IPS DF 19.7 (cell line): Measurements from ENCODE around the gene PDZK1IP1.
"Not testable (repeated sequence)": the region's sequence is repeated elsewhere in the genome, so short reads cannot be mapped to it uniquely, and the experiment has no call there.

Experiments used
- DNase-seq: peaks from one replicate; pipeline ENCODE4 v3.0.0-alpha.2; 2013; ENCODE audit warnings: low read depth, low spot score

Gene PDZK1IP1

GRCh38 chr1:47223921-47224675, 34.3 kb upstream of the PDZK1IP1 start:
- DNase-seq = no peak

- no peak for DNase-seq
These were observed 33.5 kb upstream of the PDZK1IP1 start for GRCh38 chr1:47223174-47223920.

- DNase-seq = no peak
These were observed 32.6 kb upstream of the PDZK1IP1 start for GRCh38 chr1:47222476-47222875.

- DNase-seq = no peak
These were observed 29.9 kb upstream of the PDZK1IP1 start for GRCh38 chr1:47219590-47220220.

- no peak for DNase-seq
These were observed 29.2 kb upstream of the PDZK1IP1 start for GRCh38 chr1:47219001-47219400.

- no peak for DNase-seq
These were observed 26.6 kb upstream of the PDZK1IP1 start for GRCh38 chr1:47216278-47217059.

- DNase-seq = no peak
These were observed 25.9 kb upstream of the PDZK1IP1 start for GRCh38 chr1:47215713-47216112.

GRCh38 chr1:47214549-47214948, 24.7 kb upstream of the PDZK1IP1 start:
- DNase-seq = no peak

- no peak for DNase-seq
These were observed 23.6 kb upstream of the PDZK1IP1 start for GRCh38 chr1:47213230-47213963.

GRCh38 chr1:47212636-47213229, 22.9 kb upstream of the PDZK1IP1 start:
- no peak for DNase-seq

- no peak for DNase-seq
These were observed 22.0 kb upstream of the PDZK1IP1 start for GRCh38 chr1:47211796-47212269.

GRCh38 chr1:47210666-47211065, 20.8 kb upstream of the PDZK1IP1 start:
- DNase-seq = no peak

GRCh38 chr1:47209725-47210325, 20.0 kb upstream of the PDZK1IP1 start:
- no peak for DNase-seq

- no peak for DNase-seq
These were observed 19.3 kb upstream of the PDZK1IP1 start for GRCh38 chr1:47209091-47209490.

GRCh38 chr1:47208374-47208850, 18.6 kb upstream of the PDZK1IP1 start:
- no peak for DNase-seq

- DNase-seq = no peak
These were observed 18.1 kb upstream of the PDZK1IP1 start for GRCh38 chr1:47207803-47208373.

GRCh38 chr1:47205918-47206317, 16.1 kb upstream of the PDZK1IP1 start:
- DNase-seq = no peak

- DNase-seq = not testable (repeated sequence)
These were observed 13.7 kb upstream of the PDZK1IP1 start for GRCh38 chr1:47203504-47203903.

GRCh38 chr1:47201179-47201578, 11.3 kb upstream of the PDZK1IP1 start:
- no peak for DNase-seq

GRCh38 chr1:47198214-47198613, 8.4 kb upstream of the PDZK1IP1 start:
- no peak for DNase-seq
